NCI-H82 treated with DMSO at 0.1 percent for 48 hours (cell line): ENCODE data around the gene TRIM45.
"Not testable (repeated sequence)": the region's sequence is repeated elsewhere in the genome, so short reads cannot be mapped to it uniquely, and the experiment has no call there.

Experiments used
- DNase-seq: peaks from one replicate; lab custom pipeline; 2025; ENCODE audit not compliant: unreplicated experiment; lab: John Stamatoyannopoulos, UW

The TRIM45 gene

DNA sequence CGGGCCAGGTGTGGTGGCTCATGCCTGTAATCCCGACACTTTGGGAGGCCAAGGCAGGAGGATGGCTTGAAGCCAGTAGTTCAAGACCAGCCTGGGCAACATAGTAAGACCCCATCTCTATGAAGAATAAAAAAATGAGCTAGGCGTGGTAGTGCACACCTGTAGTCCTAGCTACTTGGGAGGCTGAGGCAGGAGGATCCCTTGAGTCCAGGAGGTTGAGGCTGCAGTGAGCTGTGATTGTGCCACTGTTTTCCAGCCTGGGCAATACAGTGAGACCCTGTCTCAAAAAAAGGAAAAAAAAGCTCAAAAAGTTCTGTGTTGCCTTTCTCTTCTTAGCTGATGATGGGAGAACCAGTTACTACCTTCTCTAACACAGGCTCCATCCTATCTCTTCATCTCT, 19.7 kb downstream of the TRIM45 start:
- not testable (repeated sequence) for DNase-seq

DNA sequence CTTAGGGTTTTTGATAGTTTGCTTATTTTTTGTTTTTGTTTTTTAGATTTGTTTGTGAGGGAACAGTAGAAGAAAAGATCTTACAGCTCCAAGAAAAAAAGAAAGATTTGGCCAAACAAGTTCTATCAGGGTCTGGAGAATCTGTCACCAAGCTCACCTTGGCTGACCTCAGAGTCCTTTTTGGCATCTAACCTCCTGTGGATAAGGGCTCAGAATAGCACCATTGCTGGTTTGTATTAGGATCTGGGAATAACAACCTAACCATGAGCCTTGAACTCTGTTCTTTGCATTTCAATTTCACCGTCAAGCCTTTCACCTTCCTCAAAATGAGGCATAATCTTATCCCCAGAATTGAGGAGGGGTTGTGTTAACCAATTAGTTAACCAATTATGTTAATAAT, 20.2 kb downstream of the TRIM45 start:
- DNase-seq = no peak

DNA sequence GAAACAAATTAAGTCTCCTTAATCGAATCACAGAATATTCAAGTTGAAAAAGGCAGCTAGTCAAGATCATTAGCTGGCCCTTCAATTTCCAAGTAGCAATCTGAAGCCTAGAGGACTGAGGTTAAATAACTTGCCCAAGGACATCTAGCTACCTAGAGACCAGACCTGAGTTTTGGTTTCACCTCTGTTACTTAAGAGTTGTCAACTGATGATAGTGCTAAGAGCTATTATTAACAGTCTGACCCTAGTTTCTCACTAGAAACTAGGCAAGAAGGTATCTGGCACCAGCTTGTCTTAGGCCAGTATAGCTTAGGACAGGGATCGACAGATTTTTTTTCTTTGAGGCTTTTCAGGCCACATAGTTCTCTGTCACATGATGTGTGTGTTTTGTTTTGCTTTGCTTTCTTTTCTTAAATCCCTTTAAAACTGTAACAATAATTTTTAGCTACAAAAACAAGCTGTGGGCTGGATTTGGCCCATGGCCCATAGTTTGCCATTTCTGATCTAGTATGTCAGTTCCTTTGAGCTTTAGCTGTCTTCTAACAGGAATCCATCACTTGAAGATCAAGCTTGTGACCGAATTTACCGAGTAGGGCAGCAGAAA, 23.2 kb downstream of the TRIM45 start:
- DNase-seq = no peak

- DNase-seq = no peak
Measured at GRCh38 chr1:117097443-117097842, 24.1 kb downstream of the TRIM45 start.

DNA sequence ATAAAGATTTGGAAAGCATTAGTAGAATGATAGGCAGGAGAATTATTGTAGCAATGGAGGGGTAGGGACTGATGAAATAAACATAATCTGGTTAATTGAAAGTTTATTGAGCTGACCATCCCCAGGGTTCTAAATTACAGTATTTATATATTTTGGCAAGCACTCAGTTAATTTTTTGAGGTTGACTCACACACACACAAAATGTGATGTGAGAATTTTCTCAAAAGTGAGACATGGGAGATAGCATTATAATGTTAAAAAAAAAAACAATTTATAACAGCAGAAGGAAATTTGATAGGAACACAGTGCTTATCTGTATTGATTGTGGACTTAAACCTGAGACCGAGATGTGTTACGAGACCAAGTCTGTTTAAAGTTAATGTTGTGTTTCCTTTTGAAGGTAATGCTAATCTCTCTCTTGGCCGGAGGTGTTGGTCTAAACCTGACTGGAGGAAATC, 24.6 kb downstream of the TRIM45 start:
- no peak for DNase-seq

- no peak for DNase-seq
Measured at GRCh38 chr1:117094841-117095604, 26.5 kb downstream of the TRIM45 start.

DNA sequence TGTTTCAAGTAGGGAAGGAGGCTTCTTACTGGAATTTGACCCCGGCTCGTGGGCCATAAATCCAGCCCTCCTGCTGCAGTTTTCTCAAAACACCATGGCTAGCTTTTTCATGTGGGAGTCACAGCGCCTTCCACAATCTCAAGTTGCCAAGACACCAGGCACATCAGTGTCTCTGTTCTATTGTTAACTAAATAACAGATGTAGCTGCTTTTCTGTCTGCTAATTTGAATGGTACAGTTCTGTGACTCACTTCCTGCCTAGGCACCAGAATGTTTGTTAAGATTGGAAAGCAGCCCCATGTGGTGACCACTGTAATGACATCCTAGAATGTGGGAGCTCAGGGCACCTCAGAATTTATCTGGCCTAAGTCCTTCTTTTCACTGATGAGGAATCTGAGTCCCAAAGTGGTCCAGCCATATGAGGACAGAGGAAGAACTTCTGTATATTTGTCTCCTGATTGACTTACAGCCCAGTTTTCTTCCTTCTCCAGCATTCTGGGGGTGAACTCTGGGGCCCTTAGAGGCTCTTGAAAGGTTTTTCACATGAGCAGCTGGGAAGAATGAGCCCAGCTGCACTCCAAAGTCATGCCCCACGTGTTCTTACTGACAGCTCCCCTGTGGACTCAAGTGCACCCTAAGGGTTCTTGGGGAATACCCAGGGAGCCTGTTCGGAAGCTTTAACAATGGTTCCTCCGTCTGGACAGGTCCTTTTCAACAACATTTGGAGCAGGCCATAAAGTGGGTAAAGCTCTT, 27.5 kb downstream of the TRIM45 start:
- no peak for DNase-seq

DNA sequence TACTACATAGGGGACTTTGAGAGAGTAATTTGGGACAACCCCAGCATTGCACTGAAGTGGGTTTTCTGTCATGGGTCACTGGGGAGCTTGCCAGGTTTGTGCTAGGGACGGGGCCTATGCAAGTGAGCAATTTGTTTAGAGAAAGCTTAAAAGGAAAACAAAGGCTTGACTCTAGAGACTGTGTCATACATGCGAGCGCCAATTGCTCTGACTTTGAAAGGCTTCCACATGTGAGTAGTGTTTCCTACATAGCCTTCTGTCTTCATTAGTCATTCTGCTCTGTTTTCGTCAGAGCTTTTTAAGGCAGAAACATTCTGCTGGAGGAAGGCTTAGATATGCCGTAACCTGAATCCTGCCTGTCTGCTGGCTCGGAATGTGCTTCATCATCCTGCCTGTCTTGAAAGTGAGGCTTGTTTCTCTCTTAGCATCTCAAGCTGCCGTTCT, 28.4 kb downstream of the TRIM45 start:
- DNase-seq = no peak

GRCh38 chr1:117092594-117092993, 29.0 kb downstream of the TRIM45 start:
- no peak for DNase-seq

DNA sequence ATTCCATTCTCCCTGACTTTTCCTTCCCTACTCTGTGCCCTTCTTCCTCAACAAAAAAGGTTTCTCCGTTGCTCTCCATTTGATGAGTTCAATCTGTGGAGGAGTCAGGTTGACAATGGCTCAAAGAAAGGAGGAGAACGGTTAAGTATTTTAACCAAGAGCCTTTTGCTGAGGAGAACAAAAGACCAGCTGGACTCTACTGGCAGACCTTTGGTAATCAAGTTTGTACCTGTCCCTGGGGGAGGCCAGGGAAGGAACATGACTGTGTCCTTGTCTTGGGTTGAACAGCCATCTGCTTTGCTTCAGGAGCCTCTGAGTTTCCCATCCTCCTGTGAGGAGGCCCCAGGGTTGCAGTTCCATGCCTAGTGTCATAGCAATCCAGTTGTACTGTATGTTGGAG, 31.6 kb downstream of the TRIM45 start:
- no peak for DNase-seq

DNA sequence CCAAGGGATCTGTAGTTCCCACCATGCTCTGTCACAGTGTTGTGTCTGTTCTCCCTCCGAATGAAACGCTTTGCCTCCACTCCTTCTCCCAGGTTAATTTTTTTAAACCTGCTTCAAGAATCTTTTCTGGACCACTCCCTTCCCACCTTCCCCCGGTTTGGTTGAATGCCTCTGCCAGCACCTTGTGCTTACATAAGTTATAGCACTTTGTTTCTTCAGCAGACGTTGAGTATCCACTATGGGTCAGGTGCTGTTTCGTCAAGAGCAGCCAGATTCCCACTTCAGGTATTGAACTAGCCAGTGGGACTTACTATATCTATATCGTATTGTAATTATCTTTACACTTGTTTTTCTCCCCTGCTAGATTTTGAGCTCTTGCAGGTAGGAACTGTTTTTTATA, 33.9 kb downstream of the TRIM45 start:
- DNase-seq = no peak

DNA sequence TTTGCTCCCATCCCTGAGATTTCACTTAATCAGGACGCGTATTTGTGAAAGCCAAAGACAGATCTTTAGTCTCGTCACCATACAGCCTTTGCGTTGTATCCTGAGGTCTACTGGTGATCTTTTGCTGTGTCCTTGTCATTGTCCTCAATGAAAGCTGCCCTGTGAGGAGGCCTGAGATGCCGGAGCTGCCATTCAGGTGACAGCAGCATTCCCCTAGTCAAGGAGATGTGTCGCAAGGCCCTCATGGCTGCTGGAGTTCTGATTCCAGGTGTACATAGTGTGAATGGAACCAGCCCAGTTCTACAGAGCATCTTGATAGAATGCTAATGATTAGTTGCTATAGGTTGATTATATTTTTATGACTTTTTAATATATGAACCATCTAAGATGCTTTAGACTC, 37.3 kb downstream of the TRIM45 start:
- no peak for DNase-seq

- no peak for DNase-seq
Measured at GRCh38 chr1:117079737-117080136, 41.8 kb downstream of the TRIM45 start.

DNA sequence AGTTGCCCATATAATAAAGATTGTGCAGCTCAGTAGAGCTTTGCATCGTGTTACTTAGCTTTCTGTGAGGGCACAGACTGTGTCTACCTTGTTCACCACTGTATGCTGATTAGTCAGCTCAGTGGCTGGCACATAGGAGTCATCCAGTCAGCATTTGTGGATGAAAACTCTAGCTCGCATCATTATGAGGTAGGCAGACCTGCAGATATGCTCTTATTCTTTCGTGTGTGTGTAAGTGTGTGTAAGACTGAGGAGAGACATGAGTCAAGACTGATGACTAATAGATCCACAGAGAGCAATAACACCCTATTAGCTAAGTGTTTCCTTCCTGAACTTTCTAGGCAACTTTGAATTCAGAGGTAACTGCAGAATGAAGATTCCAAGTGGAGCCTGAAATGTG, 44.3 kb downstream of the TRIM45 start:
- DNase-seq = no peak

GRCh38 chr1:117076648-117077047, 44.9 kb downstream of the TRIM45 start:
- no peak for DNase-seq

DNA sequence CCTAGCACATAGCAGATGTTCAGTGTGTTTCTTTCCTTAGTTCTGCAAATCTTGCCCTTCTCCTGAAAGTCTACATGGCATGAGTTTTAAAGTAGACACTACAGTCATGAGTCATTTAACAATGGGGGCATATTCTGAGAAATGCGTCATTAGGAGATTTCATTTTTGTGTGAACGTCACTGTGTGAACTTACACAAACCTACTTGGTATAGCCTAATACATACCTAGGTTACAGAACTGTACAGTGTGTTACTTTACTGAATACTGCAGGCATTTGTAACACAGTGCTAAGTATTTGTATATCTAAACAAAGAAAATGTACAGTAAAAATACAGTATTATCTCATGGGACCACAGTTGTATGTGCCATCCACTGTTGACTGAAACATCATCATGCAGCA, 51.4 kb downstream of the TRIM45 start:
- DNase-seq = no peak

- DNase-seq = no peak
Measured at GRCh38 chr1:117069220-117069844, 52.2 kb downstream of the TRIM45 start.

DNA sequence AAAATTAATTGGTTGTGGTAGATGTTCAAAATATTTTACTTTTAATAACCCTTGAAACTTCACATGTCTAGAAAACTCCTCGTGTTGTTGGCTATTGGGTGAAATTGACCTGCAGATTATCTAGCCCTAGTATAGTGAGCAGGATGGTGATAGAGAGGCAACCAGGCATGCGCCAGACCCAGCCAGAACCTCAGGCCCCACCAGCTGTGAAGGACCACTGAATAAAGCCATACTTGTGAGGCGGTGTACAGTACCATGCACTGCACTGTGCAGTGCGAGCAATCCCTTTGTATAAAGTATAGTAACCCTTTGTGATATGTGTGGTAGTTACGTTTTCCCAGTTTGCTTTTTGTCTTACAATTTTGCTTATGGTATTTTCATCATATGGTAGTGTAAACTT, 53.0 kb downstream of the TRIM45 start:
- DNase-seq = no peak

DNA sequence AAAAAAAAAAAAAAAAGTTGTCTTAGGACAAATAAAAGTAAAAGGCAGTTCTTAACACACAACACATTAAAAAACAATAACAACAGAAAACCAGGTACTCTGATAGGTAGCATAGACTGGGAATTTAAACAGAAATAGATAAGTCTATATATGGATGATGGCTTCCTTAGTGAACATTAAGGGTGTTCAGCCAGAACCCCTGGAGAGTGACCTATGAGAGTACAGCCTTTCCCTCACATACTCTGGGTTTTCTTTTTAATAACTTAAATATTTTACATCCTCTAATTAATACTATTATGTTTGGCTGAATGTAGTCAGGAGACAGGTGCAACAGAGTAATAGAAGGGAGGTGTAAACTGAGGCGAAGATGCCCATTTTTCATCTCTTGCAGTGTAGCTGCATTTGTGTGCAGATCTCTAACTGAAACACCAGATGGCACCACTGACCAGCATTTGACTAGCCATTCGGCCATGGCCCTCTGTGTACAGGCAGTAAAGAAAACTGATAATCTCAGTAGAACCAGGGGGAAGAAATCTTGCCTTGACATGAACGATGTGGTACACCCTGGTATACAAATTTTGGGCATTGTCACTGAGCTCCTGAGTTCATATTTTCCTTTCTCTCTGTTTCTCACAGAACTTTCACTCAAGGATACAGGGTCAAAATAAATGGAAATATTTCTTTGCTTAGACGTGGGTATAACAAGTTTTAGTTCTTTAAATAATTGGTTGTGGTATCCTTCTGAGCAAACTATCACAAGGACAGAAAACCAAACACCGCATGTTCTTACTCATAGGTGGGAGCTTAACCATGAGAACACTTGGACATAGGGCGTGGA, 53.8 kb downstream of the TRIM45 start:
- DNase-seq = peak; percentile 16

- DNase-seq = no peak
Measured at GRCh38 chr1:117066367-117066766, 55.2 kb downstream of the TRIM45 start.

DNA sequence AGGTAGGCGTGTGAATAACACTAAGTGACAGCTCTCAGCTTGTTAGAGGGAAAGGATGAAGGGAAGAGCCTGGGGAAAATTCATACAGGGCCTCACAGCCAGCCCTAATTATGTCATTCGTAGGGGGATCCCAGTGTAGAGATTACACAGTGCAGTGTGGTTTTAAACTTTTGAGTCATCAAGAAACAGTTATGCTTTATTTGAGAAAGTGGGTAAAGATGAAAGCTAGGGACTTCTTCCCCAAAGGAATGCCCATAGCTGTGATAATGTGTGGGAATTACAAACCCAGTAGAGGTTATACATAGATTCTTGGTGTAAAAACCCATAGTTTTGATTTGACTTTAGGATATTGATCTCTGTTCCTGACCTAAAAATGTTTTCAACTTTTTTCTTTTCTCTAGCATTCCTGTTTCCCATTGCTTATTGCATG, 59.5 kb downstream of the TRIM45 start:
- DNase-seq = no peak
